ENCODE results near the gene PPY. TPM values are rescaled to one million over a fixed set of nuclear protein-coding genes. Genes with fewer than 3 reads are reported as not detected.

The PPY gene
- total RNA-seq, 4 donors from 2014 or later: not detected

GRCh38 chr17:43984521-43984920 lies 42.2 kb upstream of the PPY start:
- no peaks in the 10 kb centered on the region for H3K36me3 ChIP-seq
- H3K4me3 ChIP-seq (replicated peaks in 1 of 3): no peak overlapping the region
- H3K27me3 ChIP-seq: no peaks in the 10 kb centered on the region
- no peaks in the 10 kb centered on the region for H3K9me3 ChIP-seq
- TF ChIP-seq POLR2A (IDR thresholded peaks at IDR 0.05): no peak
- no peak for TF ChIP-seq CTCF (IDR thresholded peaks at IDR 0.05)
- peaks cover 22 to 36% of the 10 kb centered on the region in 2 donors for H3K4me1 ChIP-seq
- intact Hi-C loops (cut with DNase I): no loop called here
- 87 to 96% methylated on average over 8 of the region's 8 CpGs for WGBS, 2 donors
- no peak for DNase-seq
- peak overlapping the region; percentile 7 to 91 (median 80) for H3K27ac ChIP-seq

- Histone ChIP-seq H3K27ac (peak overlapping the region; percentile 7 to 91 (median 80)), H3K27me3 (no peaks in the 10 kb centered on the region), H3K36me3 (no peaks in the 10 kb centered on the region), H3K4me3 (replicated peaks in 1 of 3) (peak overlapping the region in 1 of 3 donors; percentile 31), H3K4me1 (peaks cover 22 to 36% of the 10 kb centered on the region in 2 donors), H3K9me3 (no peaks in the 10 kb centered on the region)
- TF ChIP-seq CTCF (IDR thresholded peaks at IDR 0.05) (peak in 4 of 6 experiments; percentile 13 to 44 (median 38)), POLR2A (IDR thresholded peaks at IDR 0.05) (peak in 1 of 2 donors; percentile 55)
- peak; percentile 67 to 68 for DNase-seq
- intact Hi-C loops (cut with DNase I): no loop called here
- WGBS, 2 donors: 3 to 12% methylated on average over 16 to 45 of the region's 78 CpGs
Measured at GRCh38 chr17:43983515-43984411, 41.5 kb upstream of the PPY start.

- peak overlapping the region in 2 of 3 donors; percentile 80 to 91 for H3K27ac ChIP-seq
- TF ChIP-seq POLR2A (IDR thresholded peaks at IDR 0.05) (no peak), CTCF (IDR thresholded peaks at IDR 0.05) (no peak)
- H3K27me3 ChIP-seq: no peaks in the 10 kb centered on the region
- H3K4me1 ChIP-seq: peaks cover 22 to 36% of the 10 kb centered on the region in 2 donors
- H3K4me3 ChIP-seq (replicated peaks in 1 of 3): peak overlapping the region in 1 of 3 donors; percentile 31
- no peak for DNase-seq
- H3K36me3 ChIP-seq: no peaks in the 10 kb centered on the region
- 30 to 43% methylated on average over 5 of the region's 5 CpGs for WGBS, 2 donors
- no peaks in the 10 kb centered on the region for H3K9me3 ChIP-seq
- intact Hi-C loops (cut with DNase I): no loop called here
Measured at GRCh38 chr17:43983196-43983514, 40.9 kb upstream of the PPY start.

- Histone ChIP-seq H3K36me3 (no peaks in the 10 kb centered on the region), H3K9me3 (no peaks in the 10 kb centered on the region), H3K27me3 (no peaks in the 10 kb centered on the region), H3K4me3 (replicated peaks in 1 of 3) (no peak overlapping the region), H3K27ac (peak overlapping the region in 2 of 3 donors; percentile 80 to 91), H3K4me1 (peaks cover 13 to 31% of the 10 kb centered on the region in 2 donors)
- 41 to 68% methylated on average over 2 of the region's 2 CpGs for WGBS, 2 donors
- no peak for TF ChIP-seq POLR2A (IDR thresholded peaks at IDR 0.05)
- no peak for TF ChIP-seq CTCF (IDR thresholded peaks at IDR 0.05)
- peak; percentile 27 to 34 for DNase-seq
- intact Hi-C loops (cut with DNase I): no loop called here
Measured at GRCh38 chr17:43982171-43982570, 39.9 kb upstream of the PPY start.

- intact Hi-C loops (cut with DNase I): no loop called here
- Histone ChIP-seq H3K36me3 (no peaks in the 10 kb centered on the region), H3K27me3 (no peaks in the 10 kb centered on the region), H3K27ac (no peak overlapping the region), H3K9me3 (no peaks in the 10 kb centered on the region), H3K4me3 (replicated peaks in 1 of 3) (no peak overlapping the region), H3K4me1 (peaks cover 12 to 31% of the 10 kb centered on the region in 2 donors)
- no peak for DNase-seq
- TF ChIP-seq CTCF (IDR thresholded peaks at IDR 0.05) (no peak), POLR2A (IDR thresholded peaks at IDR 0.05) (no peak)
- 90 to 92% methylated on average over 4 of the region's 4 CpGs for WGBS, 2 donors
Measured at GRCh38 chr17:43979671-43980070, 37.4 kb upstream of the PPY start.
